Upper lobe of left lung (tissue), 4 donors: ENCODE results near the gene MOB3B.

Experiments used
- POLR2A ChIP-seq, 4 donors: fragments of 450-650 bp; IDR thresholded peaks; one replicate each; pipeline ENCODE4 v1.5.1; 2016 to 2017; ENCODE audit warnings: antibody characterized with exemption in 4 of 4, mild to moderate bottlenecking in 2 of 4
- TF ChIP-seq, protein P1 (sequence below), 6 experiments: fragments of 450-650 bp in 4 of 6; fragments of 200-600 bp in 2 of 6; sonication (generic) in 2 of 6; IDR thresholded peaks; one replicate each; pipeline ENCODE4 v1.5.1; 2016 to 2019; ENCODE audit warnings: antibody characterized with exemption in 6 of 6

GRCh38 chr9:27329291-27329690 is 200.3 kb downstream of the MOB3B start:
- TF ChIP-seq, protein P1, sequence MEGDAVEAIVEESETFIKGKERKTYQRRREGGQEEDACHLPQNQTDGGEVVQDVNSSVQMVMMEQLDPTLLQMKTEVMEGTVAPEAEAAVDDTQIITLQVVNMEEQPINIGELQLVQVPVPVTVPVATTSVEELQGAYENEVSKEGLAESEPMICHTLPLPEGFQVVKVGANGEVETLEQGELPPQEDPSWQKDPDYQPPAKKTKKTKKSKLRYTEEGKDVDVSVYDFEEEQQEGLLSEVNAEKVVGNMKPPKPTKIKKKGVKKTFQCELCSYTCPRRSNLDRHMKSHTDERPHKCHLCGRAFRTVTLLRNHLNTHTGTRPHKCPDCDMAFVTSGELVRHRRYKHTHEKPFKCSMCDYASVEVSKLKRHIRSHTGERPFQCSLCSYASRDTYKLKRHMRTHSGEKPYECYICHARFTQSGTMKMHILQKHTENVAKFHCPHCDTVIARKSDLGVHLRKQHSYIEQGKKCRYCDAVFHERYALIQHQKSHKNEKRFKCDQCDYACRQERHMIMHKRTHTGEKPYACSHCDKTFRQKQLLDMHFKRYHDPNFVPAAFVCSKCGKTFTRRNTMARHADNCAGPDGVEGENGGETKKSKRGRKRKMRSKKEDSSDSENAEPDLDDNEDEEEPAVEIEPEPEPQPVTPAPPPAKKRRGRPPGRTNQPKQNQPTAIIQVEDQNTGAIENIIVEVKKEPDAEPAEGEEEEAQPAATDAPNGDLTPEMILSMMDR (IDR thresholded peaks at IDR 0.05) = no peak
- TF ChIP-seq POLR2A (IDR thresholded peaks at IDR 0.05) = no peak
